ENCODE data around the gene SYNDIG1L.
"Not testable (repeated sequence)": the region's sequence is repeated elsewhere in the genome, so short reads cannot be mapped to it uniquely, and the experiment has no call there.

Gene SYNDIG1L

DNA sequence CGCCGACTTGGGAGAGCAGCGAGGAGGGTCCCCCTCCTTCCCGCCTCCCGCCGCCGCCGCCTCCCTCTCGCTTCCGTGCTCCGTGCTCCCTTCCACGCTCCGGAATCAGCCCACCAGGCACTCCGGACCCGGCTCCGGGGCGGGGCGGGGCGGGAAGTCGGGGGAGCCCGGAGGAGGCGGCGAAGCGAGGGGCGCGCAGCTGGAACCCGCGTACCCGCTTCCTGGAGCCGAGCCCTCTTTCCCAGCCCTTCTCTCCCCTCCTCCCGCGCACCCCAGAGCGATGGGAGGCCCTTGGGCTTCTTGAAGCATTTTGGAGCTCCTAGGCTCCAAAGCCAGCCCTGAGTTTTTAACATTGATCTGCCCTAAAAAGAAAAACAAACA lies at the start of gene SYNDIG1L:
TSS of gene SYNDIG1L (minus strand) at position 9 of the 381 bp plus-strand sequence. CDS start 16,466 bp downstream, outside the sequence.
- no peak for FAIRE-seq
- DNase-seq (ENCODE audit: low spot score), result no peak

DNA sequence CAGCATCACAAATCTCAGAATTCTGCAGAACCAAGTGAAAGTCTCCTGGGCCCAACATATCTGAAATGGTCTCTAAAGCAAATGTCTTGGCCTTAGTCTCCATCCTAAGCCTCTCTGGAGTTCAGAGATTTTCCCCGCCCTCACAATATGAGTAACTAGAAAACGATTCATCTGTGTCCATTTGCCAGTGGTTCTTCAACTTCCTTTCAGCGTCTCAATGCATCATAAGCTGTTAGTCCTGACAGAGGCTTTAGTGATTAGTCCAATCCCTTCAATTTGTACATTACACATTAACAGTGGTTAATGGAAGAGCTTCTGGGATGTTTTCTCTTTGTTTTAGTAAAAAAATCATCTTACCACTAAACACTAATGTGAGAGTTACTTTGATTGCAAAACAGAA lies 49.7 kb upstream of the SYNDIG1L start:
- DNase-seq (ENCODE audit: low spot score), result no peak
- no peak for FAIRE-seq

DNA sequence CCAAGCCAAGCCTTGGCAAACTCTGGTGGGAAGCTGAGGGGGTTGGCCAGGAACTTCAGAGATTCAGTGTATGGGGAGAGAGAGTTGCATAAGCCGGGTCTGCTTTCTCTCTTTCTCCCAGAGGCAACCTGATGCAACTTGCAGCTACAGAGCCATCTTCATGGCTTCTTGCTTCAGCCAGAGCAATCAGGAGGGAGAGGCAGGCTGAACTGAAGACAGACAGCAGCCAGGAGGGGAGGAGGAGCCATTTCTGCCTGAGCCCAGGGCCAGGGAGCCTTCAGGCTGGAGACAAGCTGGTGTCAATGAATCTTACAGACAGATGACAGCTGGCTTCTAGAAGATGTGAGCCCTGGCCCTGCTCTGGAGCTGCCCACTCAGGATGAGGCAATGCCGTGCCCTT lies 48.4 kb upstream of the SYNDIG1L start:
- FAIRE-seq (peak; percentile 5), DNase-seq (ENCODE audit: low spot score) (no peak)

DNA sequence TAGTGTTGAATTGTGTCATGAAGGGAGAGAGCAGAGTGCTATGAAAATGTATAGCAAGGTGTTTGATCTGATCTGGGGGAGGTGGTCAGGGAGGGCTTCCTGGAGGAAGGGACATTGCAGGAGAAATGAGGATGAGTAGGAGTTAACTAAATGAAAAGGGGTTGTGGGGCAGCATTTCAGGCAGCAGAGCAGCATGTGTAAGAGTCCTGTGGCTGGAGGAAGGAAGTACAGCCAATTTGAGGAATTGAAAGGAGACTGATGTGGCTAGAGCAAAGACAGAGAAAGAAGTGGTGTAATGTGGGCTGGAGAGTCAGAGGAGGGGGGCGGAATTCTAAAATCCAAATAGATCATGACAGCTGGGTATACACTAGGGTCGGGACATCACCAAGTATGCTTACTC lies 46.6 kb upstream of the SYNDIG1L start:
- DNase-seq (ENCODE audit: low spot score) (no peak), FAIRE-seq (no peak)

DNA sequence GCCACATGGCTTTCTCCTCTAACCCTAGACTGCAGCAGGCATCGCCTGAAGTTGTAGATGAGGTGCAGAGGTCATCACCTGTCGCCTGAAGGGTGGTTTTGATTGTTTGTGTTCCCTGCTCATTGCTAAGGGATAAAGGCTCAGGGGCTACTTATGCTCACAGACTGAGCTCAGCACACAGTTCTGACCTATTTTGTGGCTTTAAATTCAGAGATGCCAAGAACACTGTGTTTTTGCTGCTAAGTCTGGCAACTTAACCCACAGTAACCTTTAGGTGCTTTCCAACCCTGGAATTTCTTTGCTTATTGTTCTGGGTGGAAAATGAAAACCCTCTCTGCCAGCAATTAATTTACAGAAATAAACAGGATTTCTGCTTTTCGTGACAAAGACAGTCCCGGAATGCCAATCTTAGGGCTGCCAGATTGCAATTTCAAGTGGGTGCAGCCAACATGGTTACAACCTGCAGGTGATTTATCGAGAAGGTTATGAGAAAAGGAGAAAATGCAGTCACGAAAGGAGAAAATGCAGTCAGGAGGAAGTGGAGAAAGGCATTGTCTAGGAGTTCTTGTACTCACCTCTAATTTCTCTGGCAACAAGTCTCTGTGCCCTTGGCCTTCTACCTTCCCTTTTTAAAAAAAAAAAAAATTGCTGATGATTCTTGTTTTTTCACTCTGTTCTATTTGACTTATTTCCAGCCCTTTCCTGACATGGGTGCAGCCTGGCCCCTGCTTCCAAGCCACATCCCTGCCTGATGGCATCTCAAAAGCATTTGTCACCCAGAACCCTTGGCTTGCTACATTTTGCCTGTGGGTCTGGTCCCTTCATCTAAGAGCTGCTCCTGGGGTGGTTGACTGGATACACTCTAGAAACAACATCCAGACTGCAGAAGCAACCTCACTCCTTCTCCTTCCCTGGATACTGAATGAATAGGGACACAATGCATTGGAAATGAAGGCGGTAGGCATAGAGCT lies 43.8 kb upstream of the SYNDIG1L start:
- FAIRE-seq (peak; percentile 55), DNase-seq (ENCODE audit: low spot score) (no peak)

DNA sequence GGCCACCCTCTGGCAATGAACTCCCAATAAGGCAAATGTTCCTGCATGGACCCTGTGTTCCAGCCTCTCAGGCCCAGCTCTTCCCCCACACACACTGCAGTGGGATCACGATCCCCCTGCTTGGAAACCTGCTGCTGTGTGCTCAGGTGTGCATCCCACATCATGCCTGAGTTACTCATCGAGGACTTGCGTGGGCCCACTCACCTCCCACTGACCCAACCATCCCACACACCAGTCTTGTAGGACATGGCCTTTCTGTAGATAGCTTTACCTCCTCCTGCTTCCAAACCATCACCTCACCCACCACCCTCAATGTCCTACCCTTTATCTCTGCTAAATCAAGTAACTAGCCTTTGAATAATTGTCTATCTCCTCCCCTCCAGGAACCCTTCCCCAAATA lies 42.5 kb upstream of the SYNDIG1L start:
- FAIRE-seq (no peak), DNase-seq (ENCODE audit: low spot score) (no peak)

DNA sequence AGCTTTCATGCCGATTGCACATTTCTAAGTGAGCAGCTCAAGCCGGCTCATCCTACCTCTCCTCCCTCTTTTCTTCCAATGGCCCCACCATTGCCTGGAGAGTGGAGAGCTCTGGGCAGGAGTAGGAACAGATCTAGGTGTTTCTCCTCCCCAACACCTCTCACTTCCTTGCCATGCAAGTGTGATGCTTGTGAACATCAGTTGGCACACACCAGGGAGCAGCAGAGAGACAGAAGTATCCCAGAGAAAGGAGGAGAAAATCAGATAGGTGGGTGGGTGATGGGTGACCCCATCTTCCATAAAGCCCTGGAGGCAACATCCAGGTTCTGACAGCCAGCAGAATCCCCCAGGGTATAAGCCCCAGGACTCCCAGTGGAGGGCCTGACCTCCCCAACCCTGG lies 39.3 kb upstream of the SYNDIG1L start:
- FAIRE-seq (peak; percentile 20), DNase-seq (ENCODE audit: low spot score) (no peak)

DNA sequence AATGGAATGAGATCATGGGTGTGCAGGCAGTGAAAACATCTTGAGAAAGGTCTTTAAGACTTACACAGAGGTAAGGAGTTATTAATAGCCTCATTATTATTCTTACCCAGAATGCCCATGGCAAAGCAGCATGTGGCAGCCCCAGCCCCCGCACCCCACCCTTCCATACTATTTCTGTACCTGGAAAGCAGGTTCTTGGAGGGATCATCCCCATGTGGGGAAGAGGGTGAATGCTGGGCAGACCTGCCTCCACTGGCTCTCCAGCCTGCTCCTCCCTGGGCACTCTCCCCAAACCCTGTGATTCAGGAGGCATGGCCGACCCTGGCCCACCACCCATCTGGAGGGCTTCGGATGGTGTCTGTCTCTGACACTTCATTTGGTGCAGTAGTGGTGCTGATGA lies 38.8 kb upstream of the SYNDIG1L start:
- FAIRE-seq (no peak), DNase-seq (ENCODE audit: low spot score) (no peak)

DNA sequence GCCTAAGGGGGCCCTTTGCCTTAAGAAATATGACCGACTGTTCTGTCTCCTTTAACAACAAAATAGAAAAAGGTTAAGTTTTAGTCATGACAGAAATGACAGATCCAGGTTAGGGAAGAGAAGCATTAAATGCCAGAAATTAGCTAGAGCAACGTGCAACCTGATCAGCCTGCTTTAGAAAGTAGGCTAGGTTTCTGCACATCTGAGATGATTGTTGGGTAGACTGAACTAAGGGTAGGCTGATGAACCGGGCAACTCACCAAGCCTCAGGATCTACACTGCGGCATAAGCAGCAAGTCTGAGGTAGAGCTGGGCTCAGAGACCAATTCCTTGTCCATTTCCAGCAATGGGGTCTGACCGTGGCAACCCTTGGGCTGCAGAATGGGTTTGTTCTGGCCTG lies 37.7 kb upstream of the SYNDIG1L start:
- FAIRE-seq, result no peak
- no peak for DNase-seq (ENCODE audit: low spot score)

DNA sequence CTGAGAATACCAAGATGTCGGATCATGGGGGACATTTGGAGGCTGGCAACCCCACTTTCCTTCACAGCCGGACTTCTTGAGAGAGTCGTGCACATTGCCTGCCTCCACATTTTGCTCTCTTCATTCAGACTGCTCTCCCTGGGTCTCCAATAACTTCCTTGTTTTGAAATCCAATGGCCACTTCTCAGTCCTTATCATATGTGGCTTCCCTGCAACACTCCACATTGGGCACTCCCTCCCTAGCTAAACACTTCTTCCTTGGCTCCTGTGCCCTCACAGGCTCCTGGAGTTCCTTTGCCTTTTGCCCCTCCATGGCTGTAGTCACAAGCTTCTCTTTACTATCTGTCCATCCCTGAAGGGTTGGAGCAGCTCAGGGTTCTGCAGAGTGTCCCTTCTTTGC lies 37.0 kb upstream of the SYNDIG1L start:
- DNase-seq (ENCODE audit: low spot score) (no peak), FAIRE-seq (no peak)

DNA sequence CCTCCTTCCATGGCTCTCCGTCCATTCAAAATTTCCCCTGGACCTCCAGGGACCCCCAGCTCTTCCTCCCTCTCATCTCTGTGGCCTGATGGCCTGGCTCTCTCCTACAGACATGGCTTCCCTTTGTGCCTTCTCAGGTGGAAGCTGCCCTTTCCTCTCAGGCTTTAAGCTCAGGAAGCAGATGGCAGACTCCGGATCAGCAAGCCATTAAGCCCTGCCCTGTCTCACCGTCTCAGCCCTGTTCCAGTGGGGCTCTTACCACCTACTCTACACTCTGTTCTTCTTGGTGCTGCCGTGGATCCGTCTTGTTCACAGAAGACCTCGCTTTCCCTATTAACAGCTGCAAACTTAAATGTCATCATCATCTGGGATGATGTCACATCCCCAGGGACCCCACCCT lies 34.0 kb upstream of the SYNDIG1L start:
- DNase-seq (ENCODE audit: low spot score) (no peak), FAIRE-seq (no peak)

DNA sequence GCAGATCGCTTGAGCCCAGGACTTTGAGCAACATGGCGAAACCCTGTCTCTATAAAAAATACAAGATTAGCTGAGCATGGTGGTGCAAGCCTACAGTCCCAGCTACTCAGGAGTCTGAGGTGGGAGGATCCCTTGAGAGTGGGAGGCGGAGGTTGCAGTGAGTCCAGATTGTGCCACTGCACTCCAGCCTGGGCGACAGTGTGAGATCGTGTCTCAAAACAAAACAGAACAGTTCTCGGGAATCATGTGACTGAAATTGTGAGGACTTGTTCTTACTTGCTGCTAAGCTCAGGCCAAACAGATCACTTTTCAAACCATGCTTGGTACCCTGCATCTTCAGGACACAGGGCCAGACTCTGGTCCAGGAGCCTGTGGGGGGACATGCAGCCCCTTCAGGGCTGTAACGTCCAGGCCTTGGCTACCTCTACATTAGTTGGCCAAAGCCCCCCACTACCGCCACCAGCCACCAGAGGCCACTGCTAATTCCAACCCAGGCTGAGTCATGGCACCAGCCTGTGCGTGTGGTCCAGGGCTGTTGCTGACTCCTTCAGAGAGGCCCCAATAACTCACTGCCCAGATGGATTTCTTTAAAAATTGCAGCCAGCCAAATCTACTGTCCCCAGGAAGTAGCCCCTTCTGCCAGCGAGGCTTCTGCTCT lies 33.4 kb upstream of the SYNDIG1L start:
- DNase-seq (ENCODE audit: low spot score), result peak; percentile 87
- FAIRE-seq, result peak; percentile 30

DNA sequence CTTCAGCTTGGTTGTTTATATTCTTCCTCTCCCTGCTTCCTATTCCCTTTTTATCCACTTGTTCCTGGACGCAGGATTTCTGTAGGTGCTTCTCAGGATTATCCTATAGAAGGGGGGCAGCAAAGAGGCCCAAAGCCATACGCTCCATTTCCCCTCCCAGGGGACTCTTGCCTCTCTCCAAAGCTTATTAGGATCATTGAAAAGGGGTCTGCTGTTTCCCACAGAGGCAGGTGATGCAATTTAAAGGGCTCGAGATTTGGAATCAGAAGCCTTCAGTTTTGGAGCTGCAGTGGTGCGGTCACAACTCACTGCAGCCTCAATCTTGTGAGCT lies 31.5 kb upstream of the SYNDIG1L start:
- DNase-seq (ENCODE audit: low spot score), result no peak
- no peak for FAIRE-seq

DNA sequence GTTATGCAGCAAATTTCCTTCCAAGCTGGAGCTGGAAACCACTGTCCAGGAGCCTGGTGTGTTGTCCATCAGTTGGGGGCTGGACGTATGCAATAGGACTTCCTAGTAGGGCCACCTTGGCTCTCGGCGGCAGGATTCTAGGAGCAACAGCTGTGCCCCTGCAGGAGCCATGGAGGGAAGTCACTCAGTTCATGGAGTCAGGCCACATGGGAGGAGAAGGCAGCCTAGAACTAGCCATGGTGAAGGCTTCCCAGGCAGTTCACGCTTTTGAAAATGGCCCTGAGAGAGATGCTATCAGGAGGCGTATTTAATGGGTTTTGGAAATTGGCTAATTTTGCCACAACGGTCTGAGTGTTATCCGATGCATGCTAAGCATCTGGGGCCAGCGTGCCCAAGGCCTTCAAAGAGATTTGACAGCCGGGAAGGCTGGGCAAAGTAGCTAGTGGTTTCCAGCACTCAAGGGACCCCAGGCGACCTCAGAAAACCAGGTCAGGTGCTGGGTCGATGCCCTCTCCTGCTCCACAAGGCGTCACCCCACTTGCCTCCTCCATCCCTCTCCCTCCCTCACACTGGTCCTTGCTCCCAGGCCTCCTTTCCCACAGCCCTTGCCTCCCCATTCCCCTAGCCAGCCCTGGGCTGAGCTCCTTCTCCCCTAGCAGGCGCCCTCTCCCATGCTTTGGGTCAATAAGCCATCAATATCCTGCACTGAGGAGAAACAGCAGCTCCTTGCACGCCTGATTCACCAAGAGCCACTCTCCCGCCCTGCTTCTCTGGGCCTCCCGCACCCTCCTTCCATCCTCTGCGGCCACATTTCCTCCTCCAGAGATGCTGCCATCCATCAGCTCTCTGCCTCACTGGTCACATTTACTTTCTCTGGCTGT lies 30.9 kb upstream of the SYNDIG1L start:
- DNase-seq (ENCODE audit: low spot score), result no peak
- no peak for FAIRE-seq

DNA sequence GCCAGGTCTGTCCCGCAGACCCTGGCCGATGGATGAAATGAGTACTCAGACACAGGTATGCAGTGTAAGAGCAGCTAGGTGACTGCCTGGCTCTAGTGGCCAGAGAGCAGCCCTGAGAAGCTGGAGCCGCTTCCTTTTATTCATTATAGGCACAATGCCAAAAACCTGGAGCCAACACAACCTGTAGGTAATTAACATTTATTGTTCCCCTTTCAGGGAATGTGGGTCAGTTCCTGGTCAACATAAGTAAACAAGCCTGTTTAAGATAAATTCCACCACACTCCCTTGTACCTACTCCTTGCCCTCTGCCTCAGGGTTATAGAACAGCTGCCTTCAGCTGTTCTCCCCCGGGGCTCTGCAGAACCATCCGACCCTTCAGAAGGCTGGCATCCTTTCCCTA lies 28.4 kb upstream of the SYNDIG1L start:
- not testable (repeated sequence) for DNase-seq (ENCODE audit: low spot score); FAIRE-seq

DNA sequence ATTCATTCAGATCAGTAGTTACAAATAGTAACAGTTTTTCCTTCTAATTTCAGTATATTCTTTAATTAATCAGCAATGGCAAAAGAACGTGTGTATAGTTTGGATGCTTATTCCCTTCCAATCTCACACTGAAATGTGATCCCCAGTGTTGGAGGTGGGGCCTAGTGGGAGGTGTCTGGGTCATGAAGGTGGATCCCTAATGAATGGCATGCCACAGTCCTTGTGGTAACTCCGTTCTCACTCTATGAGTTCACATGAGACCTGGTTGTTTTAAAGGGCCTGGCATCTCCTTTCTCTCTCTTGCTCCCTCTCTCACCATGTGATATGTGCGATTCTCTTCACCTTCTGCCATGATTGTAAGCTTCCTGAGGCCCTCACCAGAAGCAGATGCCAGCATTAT lies 18.9 kb upstream of the SYNDIG1L start:
- DNase-seq (ENCODE audit: low spot score), result no peak
- FAIRE-seq, result no peak

DNA sequence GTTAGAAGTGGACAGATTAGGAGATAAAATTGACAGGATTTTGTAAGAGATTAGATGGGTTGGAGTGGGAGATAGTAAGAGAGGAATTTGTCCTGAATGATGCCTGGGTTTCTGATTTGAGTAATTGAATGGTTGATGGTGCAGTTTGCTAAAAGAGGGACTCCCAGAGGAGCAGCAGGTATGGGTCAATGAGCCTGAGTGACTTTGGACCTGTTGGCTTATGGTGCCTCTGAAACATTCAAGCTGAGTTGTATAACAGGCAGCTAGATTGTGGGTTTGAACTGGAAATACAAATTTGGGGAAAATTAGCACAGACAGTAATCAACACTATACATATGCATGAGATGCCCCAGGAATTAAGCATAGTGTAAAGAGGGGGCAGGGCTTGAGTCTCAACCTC lies 16.7 kb upstream of the SYNDIG1L start:
- FAIRE-seq (peak; percentile 5), DNase-seq (ENCODE audit: low spot score) (no peak)

DNA sequence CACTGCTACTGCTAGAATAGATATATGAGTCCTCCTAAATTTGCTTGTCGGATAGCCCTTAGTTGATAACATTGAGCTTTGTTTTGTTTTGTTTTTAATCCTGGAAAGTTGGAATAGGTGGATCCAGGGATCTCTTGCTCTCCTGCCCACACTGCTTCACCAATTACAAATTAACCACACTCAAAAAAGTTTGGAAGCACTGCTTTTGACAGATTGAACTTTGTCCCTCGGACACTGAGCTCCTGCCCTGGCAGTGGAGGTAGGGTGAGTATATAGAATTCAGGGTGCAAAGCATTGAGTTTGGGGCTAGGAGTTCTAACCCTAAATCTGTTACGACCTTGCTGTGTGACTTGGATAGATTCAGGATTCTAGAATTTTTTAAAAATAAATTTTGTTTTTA lies 15.1 kb upstream of the SYNDIG1L start:
- DNase-seq (ENCODE audit: low spot score) (no peak), FAIRE-seq (no peak)

DNA sequence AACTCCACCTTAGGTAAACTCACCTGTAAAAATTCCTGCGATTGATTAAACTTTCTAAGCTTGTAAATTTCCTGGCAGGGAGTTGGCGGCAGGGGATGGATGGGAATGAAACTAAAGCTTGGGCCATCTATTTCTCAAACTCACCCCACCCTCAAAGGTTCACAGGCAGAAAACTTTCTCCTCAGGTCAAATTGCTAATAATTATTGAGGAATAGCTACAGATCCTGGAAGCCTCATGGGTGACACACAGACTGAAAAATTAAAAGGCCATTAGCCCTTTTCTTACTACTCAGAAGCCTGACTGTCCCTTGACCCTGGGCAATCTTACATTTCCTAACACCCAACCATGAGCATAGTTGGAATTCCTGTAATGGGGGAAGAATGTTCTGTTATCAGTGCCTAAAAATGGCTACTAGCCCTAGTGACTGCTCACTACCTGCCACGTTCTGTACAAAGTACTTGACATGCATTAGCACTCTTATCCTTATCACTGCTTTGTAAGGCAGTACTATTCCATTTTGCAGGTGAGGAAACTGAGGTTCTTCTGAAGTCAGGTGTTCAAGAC lies 12.4 kb upstream of the SYNDIG1L start:
- FAIRE-seq (no peak), DNase-seq (ENCODE audit: low spot score) (no peak)

DNA sequence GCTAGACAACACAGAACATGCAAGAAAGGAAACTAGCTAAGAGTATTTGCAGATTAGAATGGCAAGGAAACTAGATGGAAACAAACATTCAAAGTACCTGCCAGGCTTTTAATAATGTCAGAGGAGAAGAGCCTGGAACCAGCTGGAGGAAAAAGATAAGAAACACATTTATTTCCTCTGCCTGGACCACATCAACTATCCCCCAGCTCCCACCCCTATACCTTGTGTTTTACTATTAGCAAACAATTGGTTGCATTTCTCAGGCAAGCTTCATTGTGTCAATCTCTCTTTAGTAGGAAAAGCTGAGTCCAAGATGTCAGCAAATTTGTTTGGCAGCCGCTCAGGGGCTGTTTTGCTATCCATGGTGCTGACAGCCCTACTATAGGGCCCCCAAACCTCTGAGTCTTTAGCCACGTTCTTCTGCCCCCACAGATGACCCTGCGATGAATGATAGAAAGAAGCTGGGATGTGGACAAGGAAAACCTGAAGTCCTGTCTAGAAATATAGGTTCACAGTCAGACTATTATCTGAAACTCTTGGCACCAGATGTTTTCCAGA lies 11.6 kb upstream of the SYNDIG1L start:
- peak; percentile 32 for FAIRE-seq
- peak; percentile 44 for DNase-seq (ENCODE audit: low spot score)

DNA sequence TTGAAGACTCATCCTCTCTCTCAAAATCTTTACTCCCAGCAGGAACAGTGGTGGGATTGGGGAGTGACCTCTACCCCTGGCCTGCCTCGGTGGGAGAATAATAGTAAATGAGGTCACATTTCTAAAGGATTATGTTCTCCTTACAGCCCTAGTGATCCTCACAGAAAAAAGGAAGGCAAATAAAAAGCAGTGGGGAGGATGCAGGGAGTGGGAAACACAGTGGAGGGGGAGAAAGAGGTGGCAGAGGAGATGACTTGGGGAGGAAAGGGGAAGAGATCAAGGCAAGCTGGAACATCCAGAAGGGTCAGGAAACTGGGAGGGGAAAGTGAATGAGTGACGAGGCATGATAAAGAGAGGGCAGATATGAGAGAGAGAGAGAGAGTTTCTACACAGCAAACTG lies 8.3 kb upstream of the SYNDIG1L start:
- FAIRE-seq, result no peak
- no peak for DNase-seq (ENCODE audit: low spot score)
